C4-2B (cell line): ENCODE results near the gene ALG5.

ENCODE experiments used
- CTCF ChIP-seq: fragments of 450-650 bp; conservative IDR thresholded peaks from 2 replicates; pipeline ENCODE4 v1.5.1; 2017; ENCODE audit warnings: mild to moderate bottlenecking
- ZFX ChIP-seq: fragments of 450-650 bp; IDR thresholded peaks from 2 replicates; pipeline ENCODE4 v1.6.1; 2017

- no peak for TF ChIP-seq CTCF
- TF ChIP-seq ZFX, result no peak
Measured at GRCh38 chr13:36945078-36945477, 54.1 kb downstream of the ALG5 start.
